MM.1S (cell line): ENCODE measurements around the gene HNRNPK.

Source experiments
- CTCF ChIP-seq: fragments of 300-600 bp; sonication (generic); IDR thresholded peaks from 2 replicates; pipeline ENCODE4 v1.5.1; 2016; ENCODE audit warnings: antibody characterized with exemption, low read length, mixed read lengths
- EZH2 ChIP-seq: fragments of 300-600 bp; sonication (generic); optimal IDR thresholded peaks from 2 replicates; pipeline ENCODE3; 2017; ENCODE audit warnings: low read depth, mild to moderate bottlenecking, antibody characterized with exemption, low read length, mixed read lengths
- EZH2phosphoT487 ChIP-seq: fragments of 300-600 bp; sonication (generic); IDR thresholded peaks from 2 replicates; pipeline ENCODE4 v1.6.1; 2018; ENCODE audit warnings: antibody characterized with exemption, low read length

- TF ChIP-seq CTCF (no peak), EZH2phosphoT487 (no peak), EZH2 (no peak)
Measured at GRCh38 chr9:83992407-83992806, 12.4 kb upstream of the HNRNPK start.
